NT2/D1 (cell line): ENCODE data around the gene MED28.
"Not testable (repeated sequence)": the region's sequence is repeated elsewhere in the genome, so short reads cannot be mapped to it uniquely, and the experiment has no call there.

Source experiments
- SUZ12 ChIP-seq: IDR thresholded peaks from 2 replicates; pipeline ENCODE4 v1.6.1; 2011; ENCODE audit not compliant: insufficient read length, insufficient read depth; ENCODE audit errors: extremely low read depth
- YY1 ChIP-seq: IDR thresholded peaks from 2 replicates; pipeline ENCODE4 v1.6.1; 2011; ENCODE audit not compliant: insufficient read length, insufficient read depth
- ZNF274 ChIP-seq: IDR thresholded peaks from 2 replicates; pipeline ENCODE4 v1.6.1; 2011; ENCODE audit warnings: mild to moderate bottlenecking, low read depth, low read length

DNA sequence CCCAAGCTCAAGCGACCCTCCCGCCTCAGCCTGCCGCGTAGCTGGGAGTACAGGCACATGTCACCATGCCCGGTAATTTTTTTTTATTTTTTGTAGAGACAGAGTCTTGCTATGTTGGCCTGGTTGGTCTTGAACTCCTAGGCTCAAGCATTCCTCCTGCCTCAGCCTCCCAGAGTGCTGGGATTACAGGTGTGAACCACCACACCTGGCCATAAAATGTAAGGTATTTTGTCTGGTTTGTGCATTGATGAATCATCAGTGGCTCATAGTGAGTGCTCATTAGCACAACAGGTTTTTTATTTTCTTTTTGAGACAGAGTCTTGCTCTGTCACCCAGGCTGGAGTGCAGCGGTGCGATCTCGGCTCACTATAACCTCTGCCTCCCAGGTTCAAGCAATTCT, 44.8 kb downstream of the MED28 start:
- not testable (repeated sequence) for TF ChIP-seq SUZ12, YY1, ZNF274
